Gastroesophageal sphincter (tissue), 3 donors: ENCODE results near the gene CDR2L.

Experiments used
- CTCF ChIP-seq, 4 experiments: fragments of 200-600 bp in 2 of 4; fragments of 450-650 bp in 2 of 4; sonication (generic) in 1 of 4; IDR thresholded peaks; one replicate each; pipeline ENCODE4 v1.5.1; 2017 to 2019; ENCODE audit warnings: antibody characterized with exemption in 4 of 4, mild to moderate bottlenecking in 2 of 4, moderate library complexity in 2 of 4
- EP300 ChIP-seq: sonication (generic); formaldehyde crosslinking; IDR thresholded peaks from one replicate; pipeline ENCODE4 v1.6.1; 2017; ENCODE audit warnings: antibody characterized with exemption, mild to moderate bottlenecking
- POLR2A ChIP-seq, 2 donors: fragments of 450-650 bp; IDR thresholded peaks; one replicate each; pipeline ENCODE4 v1.6.1; 2017; ENCODE audit warnings: antibody characterized with exemption in 2 of 2, mild to moderate bottlenecking in 2 of 2, moderate library complexity in 1 of 2
- POLR2AphosphoS5 ChIP-seq: sonication (generic); formaldehyde crosslinking; IDR thresholded peaks from one replicate; pipeline ENCODE4 v1.6.1; 2017; ENCODE audit warnings: antibody characterized with exemption

- TF ChIP-seq CTCF (IDR thresholded peaks at IDR 0.05) = no peak
- no peak for TF ChIP-seq EP300
- TF ChIP-seq POLR2AphosphoS5 = no peak
- no peak for TF ChIP-seq POLR2A (IDR thresholded peaks at IDR 0.05)
Observed at GRCh38 chr17:74952431-74953133, 34.9 kb upstream of the CDR2L start.
